H1 (cell line): ENCODE measurements around the gene FCRL5. TPM values are rescaled to one million over a fixed set of nuclear protein-coding genes. Genes with fewer than 3 reads are reported as not detected.

Experiments
- CTCF ChIA-PET: fragments of 300-600 bp; sonication (Branson Sonifier 250); formaldehyde crosslinking; loops from one replicate; lab custom pipeline; 2021; ENCODE audit not compliant: partially characterized antibody; lab: Charles Lee
- POLR2A ChIA-PET: fragments of 300-600 bp; sonication (Branson Sonifier 250); formaldehyde crosslinking; loops from one replicate; lab custom pipeline; 2021; ENCODE audit warnings: inconsistent platforms; ENCODE audit not compliant: partially characterized antibody; lab: Charles Lee
- DNase-seq, 2 experiments: peaks; one replicate each; pipeline versions ENCODE4 v3.0.0 to v3.0.0-alpha.2; 2010 to 2022; ENCODE audit warnings: low spot score in 2 of 2, low read depth in 1 of 2, mixed read lengths in 1 of 2
- FAIRE-seq: peaks from 2 replicates; lab custom pipeline; 2011; peaks lifted over from hg19 to GRCh38; lab: Jason Lieb, UNC
- H2AFZ ChIP-seq: 2 replicates; pipeline ENCODE4 v1.8.1; 2012; ENCODE audit warnings: low read length, inconsistent platforms
- H2AK5ac ChIP-seq: 2 replicates; pipeline ENCODE4 v1.6.1; 2013; ENCODE audit warnings: low read depth, low read length
- H2BK120ac ChIP-seq: replicated peaks from 2 replicates; pipeline ENCODE3; 2013; ENCODE audit warnings: low read depth, low read length, inconsistent platforms
- H2BK12ac ChIP-seq: 2 replicates; pipeline ENCODE4 v1.6.1; 2013; ENCODE audit warnings: low read depth, low read length
- H2BK15ac ChIP-seq: 2 replicates; pipeline ENCODE4 v1.6.1; 2013; ENCODE audit warnings: low read length
- H2BK20ac ChIP-seq: 2 replicates; pipeline ENCODE4 v1.6.1; 2013; ENCODE audit warnings: low read length
- H2BK5ac ChIP-seq: 2 replicates; pipeline ENCODE4 v1.6.1; 2013; ENCODE audit warnings: low read depth, low read length
- H3K14ac ChIP-seq: 2 replicates; pipeline ENCODE4 v1.6.1; 2013; ENCODE audit warnings: inconsistent platforms; ENCODE audit not compliant: insufficient read length
- H3K18ac ChIP-seq: 2 replicates; pipeline ENCODE4 v1.6.1; 2013; ENCODE audit warnings: low read length; ENCODE audit errors: extremely low read depth
- H3K23ac ChIP-seq: 2 replicates; pipeline ENCODE4 v1.6.1; 2013; ENCODE audit warnings: inconsistent platforms; ENCODE audit not compliant: insufficient read length
- H3K23me2 ChIP-seq: 2 replicates; pipeline ENCODE4 v1.6.1; 2013; ENCODE audit warnings: low read depth, low read length
- H3K27ac ChIP-seq: 2 replicates; pipeline ENCODE4 v1.6.1; 2011; ENCODE audit warnings: low read depth, low read length, inconsistent platforms
- H3K27me3 ChIP-seq, 4 experiments: replicated peaks in 1 of 4; 1 replicate in 1 of 4; 2 replicates in 3 of 4; pipeline versions ENCODE4 v1.6.1 to v1.8.1; 2011 to 2013; ENCODE audit warnings: low read length in 3 of 4, mild to moderate bottlenecking in 3 of 4, inconsistent platforms in 2 of 4, mixed read lengths in 2 of 4, moderate library complexity in 1 of 4; ENCODE audit not compliant: control insufficient read depth in 3 of 4, insufficient read depth in 3 of 4; ENCODE audit errors: extremely low read depth in 1 of 4
- H3K36me3 ChIP-seq, 4 experiments: 2 replicates each; pipeline versions ENCODE4 v1.6.1 to v1.8.1; 2011 to 2013; ENCODE audit warnings: mild to moderate bottlenecking in 4 of 4, low read length in 3 of 4, moderate library complexity in 2 of 4, control low read depth in 1 of 4, inconsistent platforms in 1 of 4; ENCODE audit not compliant: insufficient read depth in 4 of 4, control insufficient read depth in 2 of 4
- H3K4ac ChIP-seq: replicated peaks from 2 replicates; pipeline ENCODE3; 2013; ENCODE audit warnings: low read length, low read depth, mixed read lengths, inconsistent platforms; ENCODE audit not compliant: insufficient read length
- H3K4me1 ChIP-seq, 4 experiments: replicated peaks in 1 of 4; 1 replicate in 1 of 4; 2 replicates in 3 of 4; pipeline versions ENCODE4 v1.6.1 to v1.8.1; 2011 to 2013; ENCODE audit warnings: low read length in 3 of 4, inconsistent platforms in 2 of 4, mixed read lengths in 1 of 4; ENCODE audit not compliant: insufficient read depth in 4 of 4, control insufficient read depth in 3 of 4
- H3K4me2 ChIP-seq, 2 experiments: 2 replicates each; pipeline versions ENCODE4 v1.6.1 to v1.8.1; 2011 to 2013; ENCODE audit warnings: low read depth in 2 of 2, low read length in 2 of 2, control low read depth in 1 of 2, inconsistent platforms in 1 of 2, mild to moderate bottlenecking in 1 of 2; ENCODE audit not compliant: insufficient read depth in 1 of 2
- H3K4me3 ChIP-seq, 4 experiments: fragments of 200-600, 300-600 bp in 1 of 4; sonication (generic), shearing (Covaris generic), sonication (Bioruptor Twin) in 1 of 4; 2 replicates each; pipeline versions ENCODE4 v1.5.1 to v1.8.1; 2011 to 2016; ENCODE audit warnings: low read length in 4 of 4, low read depth in 3 of 4, control low read depth in 2 of 4, inconsistent platforms in 2 of 4, mild to moderate bottlenecking in 2 of 4, mixed read lengths in 1 of 4, moderate library complexity in 1 of 4; ENCODE audit not compliant: insufficient read depth in 2 of 4; ENCODE audit errors: extremely low read depth in 1 of 4
- H3K56ac ChIP-seq: replicated peaks from 2 replicates; pipeline ENCODE3; 2013; ENCODE audit warnings: low read depth, mild to moderate bottlenecking, mixed read lengths, low read length, inconsistent platforms; ENCODE audit not compliant: insufficient read length
- H3K79me1 ChIP-seq: 2 replicates; pipeline ENCODE4 v1.6.1; 2013; ENCODE audit warnings: low read depth, low read length, control low read depth
- H3K79me2 ChIP-seq, 2 experiments: 2 replicates each; pipeline versions ENCODE4 v1.6.1 to v1.8.1; 2012 to 2013; ENCODE audit warnings: low read length in 2 of 2, mild to moderate bottlenecking in 2 of 2, inconsistent platforms in 1 of 2; ENCODE audit not compliant: insufficient read depth in 2 of 2, control insufficient read depth in 1 of 2
- H3K9ac ChIP-seq, 4 experiments: replicated peaks in 1 of 4; 1 replicate in 1 of 4; 2 replicates in 3 of 4; pipeline versions ENCODE4 v1.6.1 to v1.8.1; 2011 to 2013; ENCODE audit warnings: low read depth in 3 of 4, low read length in 3 of 4, control low read depth in 2 of 4, mild to moderate bottlenecking in 2 of 4, moderate library complexity in 2 of 4, inconsistent platforms in 1 of 4; ENCODE audit errors: extremely low read depth in 1 of 4
- H3K9me3 ChIP-seq, 2 experiments: 2 replicates each; pipeline versions ENCODE4 v1.6.1 to v1.8.1; 2012 to 2013; ENCODE audit warnings: mild to moderate bottlenecking in 2 of 2, moderate library complexity in 2 of 2, control low read depth in 1 of 2, inconsistent platforms in 1 of 2, low read depth in 1 of 2, low read length in 1 of 2, mixed read lengths in 1 of 2; ENCODE audit not compliant: insufficient read depth in 2 of 2
- H4K20me1 ChIP-seq, 2 experiments: replicated peaks in 1 of 2; 2 replicates each; pipeline versions ENCODE3 to v1.8.1; 2011 to 2013; ENCODE audit warnings: inconsistent platforms in 2 of 2, low read length in 2 of 2, mild to moderate bottlenecking in 1 of 2; ENCODE audit not compliant: insufficient read depth in 2 of 2, control insufficient read depth in 1 of 2
- H4K5ac ChIP-seq: 2 replicates; pipeline ENCODE4 v1.6.1; 2013; ENCODE audit warnings: low read length, low read depth, mixed read lengths, inconsistent platforms; ENCODE audit not compliant: insufficient read length
- H4K8ac ChIP-seq: 2 replicates; pipeline ENCODE4 v1.8.0; 2013; ENCODE audit warnings: mild to moderate bottlenecking, moderate library complexity, low read length, inconsistent platforms; ENCODE audit not compliant: insufficient read depth; ENCODE audit errors: extremely low read depth
- H4K91ac ChIP-seq: replicated peaks from 2 replicates; pipeline ENCODE3; 2013; ENCODE audit warnings: low read length, mixed read lengths, inconsistent platforms; ENCODE audit not compliant: insufficient read length
- CHD2 ChIP-seq: IDR thresholded peaks from 2 replicates; pipeline ENCODE4 v1.6.1; 2012; ENCODE audit warnings: low read length, improper control_type of control experiment
- CREB1 ChIP-seq: IDR thresholded peaks from 2 replicates; pipeline ENCODE4 v1.6.1; 2012; ENCODE audit warnings: inconsistent platforms
- FOSL1 ChIP-seq: IDR thresholded peaks from 2 replicates; pipeline ENCODE4 v1.6.1; 2011; ENCODE audit warnings: mild to moderate bottlenecking, low read depth, low read length, moderate library complexity; ENCODE audit not compliant: insufficient read depth
- RAD21 ChIP-seq, 2 experiments: IDR thresholded peaks in 1 of 2; conservative IDR thresholded peaks in 1 of 2; 2 replicates each; pipeline ENCODE4 v1.6.1; 2011; ENCODE audit warnings: low read depth in 2 of 2, low read length in 2 of 2, improper control_type of control experiment in 1 of 2, inconsistent platforms in 1 of 2, mild to moderate bottlenecking in 1 of 2, moderate library complexity in 1 of 2
- WGBS, 2 experiments: shearing (Covaris generic) in 1 of 2; methylation state at CpG; one replicate each; pipeline versions ENCODE4 v1.1.6 to v1.1.7; 2013 to 2015; ENCODE audit warnings: low lambda C conversion rate in 2 of 2, mixed read lengths in 2 of 2, inconsistent platforms in 1 of 2, low coverage in 1 of 2, missing lambda C conversion rate in 1 of 2; ENCODE audit not compliant: insufficient replicate concordance in 2 of 2, insufficient coverage in 1 of 2, insufficient read length in 1 of 2; ENCODE audit errors: extremely low coverage in 1 of 2, missing lambda C conversion rate in 1 of 2; 5-methylcytosine and 5-hydroxymethylcytosine counted together
- polyA plus RNA-seq, 7 experiments: library from polyadenylated mRNA; depleted of rRNA in 3 of 7; stranded (reverse) in 5 of 7; unstranded in 2 of 7; fragments of >200 nt in 5 of 7; fragments of 200-250 nt in 2 of 7; gene quantifications; 1 replicate in 5 of 7; 2 replicates in 1 of 7; 4 replicates in 1 of 7; pipeline versions ENCODE4 v1.2.1 to v1.2.3, GENCODE V29; 2011 to 2013; ENCODE audit warnings: missing spikeins in 2 of 7, mixed read lengths in 2 of 7
- total RNA-seq: library from RNA; stranded (reverse); fragmentation: NEBNext Ultra II Directional; extraction: Animal tissue kit (Norgen Biotek cat#: 25700); gene quantifications from 2 replicates; pipeline ENCODE4 v1.2.1, GENCODE V29; 2021
- TF ChIP-seq, protein P1 (sequence below), 3 experiments: IDR thresholded peaks; 1 replicate in 2 of 3; 2 replicates in 1 of 3; pipeline versions ENCODE4 v1.5.1 to v1.6.1; 2011; ENCODE audit warnings: low read length in 3 of 3, mild to moderate bottlenecking in 3 of 3, inconsistent platforms in 2 of 3, low read depth in 1 of 3, moderate library complexity in 1 of 3; ENCODE audit not compliant: insufficient read depth in 1 of 3; ENCODE audit errors: control extremely low read depth in 1 of 3
- TF ChIP-seq, protein P2 (sequence below): IDR thresholded peaks from 2 replicates; pipeline ENCODE4 v1.6.1; 2012; ENCODE audit warnings: low read length, inconsistent platforms

Gene FCRL5
- total and polyA plus RNA-seq, 2 of the 8 experiments (the other 6 are each of a cell fraction or from before 2014, with no cell fraction given), result 1.0 to 2.6 TPM

DNA sequence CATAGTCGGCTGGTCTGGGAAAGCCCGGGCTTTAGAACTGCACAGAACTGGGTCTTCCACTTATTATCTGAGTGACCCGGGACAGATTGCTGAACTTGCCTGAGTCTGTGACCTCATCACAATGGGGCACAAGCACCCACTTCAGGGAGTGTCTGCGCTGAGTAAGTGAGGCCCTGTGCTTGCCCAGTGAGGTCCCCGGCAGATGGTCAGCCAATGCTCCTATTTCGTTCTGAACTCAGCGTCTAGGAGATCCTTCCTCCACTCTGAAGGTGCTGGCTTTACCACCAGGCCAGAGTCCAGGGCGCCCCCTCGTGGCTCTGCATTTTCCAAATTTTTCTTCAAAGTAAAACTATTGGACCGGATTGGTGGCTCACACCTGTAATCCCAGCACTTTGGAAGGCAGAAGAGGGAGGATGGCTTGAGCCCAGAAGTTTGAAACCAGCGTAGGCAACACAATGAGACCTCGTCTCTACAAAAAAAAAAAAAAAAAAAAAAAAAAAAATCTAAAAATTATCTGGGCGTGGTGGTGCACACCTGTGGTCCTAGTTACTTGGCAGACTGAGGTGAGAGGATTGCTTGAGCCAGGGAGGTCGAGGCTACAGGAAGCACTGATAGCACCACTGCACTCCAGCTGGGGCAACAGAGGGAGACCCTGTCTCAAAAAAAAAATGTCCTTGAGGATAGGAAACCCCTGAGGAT is 61.7 kb downstream of the FCRL5 start:
- no peak overlapping the region for H3K14ac ChIP-seq
- no peaks in the 10 kb centered on the region for H3K36me3 ChIP-seq
- H4K91ac ChIP-seq, result no peak overlapping the region
- no peaks in the 10 kb centered on the region; a peak in 2 of 7 replicates for H3K27me3 ChIP-seq
- FAIRE-seq, result no peak
- H3K23me2 ChIP-seq, result no peaks in the 10 kb centered on the region
- POLR2A ChIA-PET, result no interaction called here
- no peak overlapping the region for H4K8ac ChIP-seq
- 49% methylated on average over 12 of the region's 14 CpGs; no CpG with 5 or more reads in 1 of the 2 experiments for WGBS, 2 experiments
- peak; percentile 76 to 80 for TF ChIP-seq RAD21 (IDR thresholded peaks at IDR 0.05 in 1 of 2, conservative IDR thresholded peaks at IDR 0.05 in 1 of 2; ENCODE audit: low read depth in 2 of 2, low read length in 2 of 2)
- no peak for TF ChIP-seq FOSL1
- TF ChIP-seq, protein P1, sequence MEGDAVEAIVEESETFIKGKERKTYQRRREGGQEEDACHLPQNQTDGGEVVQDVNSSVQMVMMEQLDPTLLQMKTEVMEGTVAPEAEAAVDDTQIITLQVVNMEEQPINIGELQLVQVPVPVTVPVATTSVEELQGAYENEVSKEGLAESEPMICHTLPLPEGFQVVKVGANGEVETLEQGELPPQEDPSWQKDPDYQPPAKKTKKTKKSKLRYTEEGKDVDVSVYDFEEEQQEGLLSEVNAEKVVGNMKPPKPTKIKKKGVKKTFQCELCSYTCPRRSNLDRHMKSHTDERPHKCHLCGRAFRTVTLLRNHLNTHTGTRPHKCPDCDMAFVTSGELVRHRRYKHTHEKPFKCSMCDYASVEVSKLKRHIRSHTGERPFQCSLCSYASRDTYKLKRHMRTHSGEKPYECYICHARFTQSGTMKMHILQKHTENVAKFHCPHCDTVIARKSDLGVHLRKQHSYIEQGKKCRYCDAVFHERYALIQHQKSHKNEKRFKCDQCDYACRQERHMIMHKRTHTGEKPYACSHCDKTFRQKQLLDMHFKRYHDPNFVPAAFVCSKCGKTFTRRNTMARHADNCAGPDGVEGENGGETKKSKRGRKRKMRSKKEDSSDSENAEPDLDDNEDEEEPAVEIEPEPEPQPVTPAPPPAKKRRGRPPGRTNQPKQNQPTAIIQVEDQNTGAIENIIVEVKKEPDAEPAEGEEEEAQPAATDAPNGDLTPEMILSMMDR (IDR thresholded peaks at IDR 0.05; ENCODE audit: control extremely low read depth in 1 of 3, insufficient read depth in 1 of 3, low read depth in 1 of 3, low read length in 3 of 3), result peak; percentile 56 to 89 (median 68)
- TF ChIP-seq CHD2, result no peak
- TF ChIP-seq, protein P2, sequence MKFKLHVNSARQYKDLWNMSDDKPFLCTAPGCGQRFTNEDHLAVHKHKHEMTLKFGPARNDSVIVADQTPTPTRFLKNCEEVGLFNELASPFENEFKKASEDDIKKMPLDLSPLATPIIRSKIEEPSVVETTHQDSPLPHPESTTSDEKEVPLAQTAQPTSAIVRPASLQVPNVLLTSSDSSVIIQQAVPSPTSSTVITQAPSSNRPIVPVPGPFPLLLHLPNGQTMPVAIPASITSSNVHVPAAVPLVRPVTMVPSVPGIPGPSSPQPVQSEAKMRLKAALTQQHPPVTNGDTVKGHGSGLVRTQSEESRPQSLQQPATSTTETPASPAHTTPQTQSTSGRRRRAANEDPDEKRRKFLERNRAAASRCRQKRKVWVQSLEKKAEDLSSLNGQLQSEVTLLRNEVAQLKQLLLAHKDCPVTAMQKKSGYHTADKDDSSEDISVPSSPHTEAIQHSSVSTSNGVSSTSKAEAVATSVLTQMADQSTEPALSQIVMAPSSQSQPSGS, result no peak
- no peak for TF ChIP-seq CREB1
- TF ChIP-seq, all 59 proteins: peak for 2
- H3K27ac ChIP-seq, result no peak overlapping the region
- H3K4me1 ChIP-seq, result peaks cover 0 to 3% (median 0%) of the 10 kb centered on the region in 4 experiments; a peak in 1 of 7 replicates
- H4K5ac ChIP-seq, result no peak overlapping the region
- H2BK20ac ChIP-seq, result no peak overlapping the region
- no peaks in the 10 kb centered on the region for H3K79me1 ChIP-seq
- no peaks in the 10 kb centered on the region for H3K9me3 ChIP-seq
- no peak overlapping the region for H3K4ac ChIP-seq
- H2BK15ac ChIP-seq, result 0 out of 2 replicates have a peak overlapping the region, but pooled peaks have one; percentile 94
- DNase-seq, result peak; percentile 43 to 95
- H3K4me2 ChIP-seq, result no peak overlapping the region
- no peak overlapping the region for H3K9ac ChIP-seq
- H2BK120ac ChIP-seq, result no peak overlapping the region
- H3K79me2 ChIP-seq, result no peaks in the 10 kb centered on the region
- CTCF ChIA-PET, result interaction anchor here (0.7 to 2.0 kb wide), 15 partner anchors 14 to 1269 kb away, joined by 3 to 14 read pairs (median 3); no protein-coding TSS in a partner anchor
- H2BK12ac ChIP-seq, result no peak overlapping the region
- no peak overlapping the region for H3K56ac ChIP-seq
- H4K20me1 ChIP-seq, result no peaks in the 10 kb centered on the region
- no peak overlapping the region for H3K23ac ChIP-seq
- H3K4me3 ChIP-seq, result no peak overlapping the region; a peak in 1 of 8 replicates
- H2AFZ ChIP-seq, result peak overlapping the region; percentile 98; the same call in 1 of the 2 replicates
- no peak overlapping the region for H2AK5ac ChIP-seq
- no peak overlapping the region for H2BK5ac ChIP-seq
- no peak overlapping the region for H3K18ac ChIP-seq
